ENCODE data around the gene RPN2. TPM values are rescaled to one million over a fixed set of nuclear protein-coding genes. Genes with fewer than 3 reads are reported as not detected.

RPN2 gene
- total RNA-seq, 1 experiment from 2014 or later = 220 TPM

DNA sequence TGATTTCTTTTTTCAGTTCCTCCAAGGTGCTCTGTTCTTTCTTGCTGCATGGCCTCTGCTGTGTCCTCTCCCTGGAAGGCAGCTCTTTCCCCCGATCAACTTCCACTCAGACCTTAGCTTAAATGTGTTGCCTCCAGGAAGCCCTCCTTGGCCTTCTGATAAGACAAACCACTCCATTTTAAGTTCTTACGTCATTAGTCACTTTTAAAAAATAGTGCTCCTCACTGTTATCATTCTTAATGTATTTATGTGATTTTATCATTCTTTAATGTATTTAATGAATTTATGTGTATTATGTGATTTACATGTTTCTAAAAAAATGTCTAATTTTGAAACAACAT is 98.1 kb downstream of the RPN2 start:
- Histone ChIP-seq H3K9ac (ENCODE audit: low read length) (no peak overlapping the region), H3K27ac (ENCODE audit: low read depth, low read length) (no peak overlapping the region), H2AFZ (ENCODE audit: low read depth, low read length, poor library complexity, severe bottlenecking) (peak overlapping the region; percentile 9), H3K9me3 (ENCODE audit: control insufficient read depth in 1 of 2, insufficient read depth in 1 of 2, low read depth in 1 of 2, low read length in 2 of 2) (no peaks in the 10 kb centered on the region), H3K4me2 (ENCODE audit: low read length) (no peak overlapping the region), H3K36me3 (ENCODE audit: control insufficient read depth in 1 of 2, insufficient read depth in 2 of 2, low read length in 2 of 2) (no peaks in the 10 kb centered on the region), H3K4me3 (replicated peaks in 1 of 2; ENCODE audit: low read depth in 1 of 2, low read length in 2 of 2) (no peak overlapping the region), H3K27me3 (ENCODE audit: insufficient read depth, low read length) (no peaks in the 10 kb centered on the region), H4K20me1 (ENCODE audit: insufficient read depth) (no peaks in the 10 kb centered on the region), H3K4me1 (ENCODE audit: control insufficient read depth in 1 of 2, insufficient read depth in 2 of 2, low read length in 2 of 2) (no peaks in the 10 kb centered on the region), H3K79me2 (ENCODE audit: insufficient read depth, low read length) (no peaks in the 10 kb centered on the region), H3K9me2 (ENCODE audit: insufficient read depth) (no peaks in the 10 kb centered on the region)
- POLR2A ChIA-PET = no interaction called here
- RAD21 ChIA-PET (ENCODE audit: low non-redundant PET in 1 of 2, low total read pairs in 2 of 2, uncharacterized antibody in 2 of 2, unreplicated experiment in 2 of 2) = no interaction called here
- BruUV-seq (replicated peaks) = no TSS peak
- CTCF ChIA-PET = interaction anchor here (1.3 to 1.4 kb wide), 5 partner anchors 10 to 258 kb away, joined by 4 to 8 read pairs (median 5); no protein-coding TSS in a partner anchor
- intact Hi-C loops (cut with micrococcal nuclease) = no loop called here
- ATAC-seq (no peak), DNase-seq (ENCODE audit: low read depth, low spot score) (no peak)
- TF ChIP-seq POLR2A (IDR thresholded peaks at IDR 0.05; ENCODE audit: borderline replicate concordance, extremely low read depth, insufficient read depth, insufficient read length) (no peak), CEBPB (IDR thresholded peaks at IDR 0.05; ENCODE audit: low read depth) (no peak), SP1 (IDR thresholded peaks at IDR 0.05; ENCODE audit: low read depth) (no peak), FOSL1 (IDR thresholded peaks at IDR 0.05; ENCODE audit: low read depth) (no peak), JUND (IDR thresholded peaks at IDR 0.05) (no peak)

DNA sequence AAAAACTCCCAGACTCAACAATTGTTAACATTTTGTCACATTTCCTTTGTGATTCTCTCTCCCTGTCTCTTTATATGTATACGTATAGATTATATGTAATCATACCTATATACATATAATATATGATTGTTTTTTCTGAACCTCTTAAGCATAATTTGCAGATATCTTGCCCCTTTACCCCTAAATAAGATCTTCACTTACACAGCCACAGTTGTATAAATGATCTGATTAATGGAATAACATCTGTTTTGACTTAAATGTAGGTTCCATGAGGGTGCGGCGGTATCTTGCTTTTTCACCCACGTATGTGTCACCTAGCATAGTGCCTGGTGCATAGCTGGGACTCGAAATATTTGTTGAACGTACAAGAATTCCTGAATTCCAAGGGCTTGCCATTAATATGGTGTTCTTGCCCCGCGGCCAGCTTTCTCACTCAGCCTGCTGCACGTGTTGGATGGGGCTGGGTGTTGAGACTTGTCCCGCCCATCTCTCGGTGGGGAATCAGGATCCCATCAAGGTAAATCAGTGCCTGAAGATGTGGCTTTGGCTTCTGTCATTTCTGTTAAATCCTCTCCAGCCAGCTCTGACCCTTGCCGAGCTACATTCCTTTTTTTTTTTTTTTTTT is 99.9 kb downstream of the RPN2 start:
- ChIA-PET RAD21 (ENCODE audit: low non-redundant PET in 1 of 2, low total read pairs in 2 of 2, uncharacterized antibody in 2 of 2, unreplicated experiment in 2 of 2) (no interaction called here), CTCF (interaction anchor here (1.6 kb wide), 1 partner anchor 9 kb away, joined by 5 read pairs; no protein-coding TSS in a partner anchor), POLR2A (no interaction called here)
- Histone ChIP-seq H3K4me2 (ENCODE audit: low read length) (no peak overlapping the region), H3K9me3 (ENCODE audit: control insufficient read depth in 1 of 2, insufficient read depth in 1 of 2, low read depth in 1 of 2, low read length in 2 of 2) (no peaks in the 10 kb centered on the region), H2AFZ (ENCODE audit: low read depth, low read length, poor library complexity, severe bottlenecking) (no peak overlapping the region), H3K27me3 (ENCODE audit: insufficient read depth, low read length) (no peaks in the 10 kb centered on the region), H3K27ac (ENCODE audit: low read depth, low read length) (no peak overlapping the region), H3K9me2 (ENCODE audit: insufficient read depth) (no peaks in the 10 kb centered on the region), H3K36me3 (ENCODE audit: control insufficient read depth in 1 of 2, insufficient read depth in 2 of 2, low read length in 2 of 2) (no peaks in the 10 kb centered on the region), H3K4me3 (replicated peaks in 1 of 2; ENCODE audit: low read depth in 1 of 2, low read length in 2 of 2) (no peak overlapping the region), H3K4me1 (ENCODE audit: control insufficient read depth in 1 of 2, insufficient read depth in 2 of 2, low read length in 2 of 2) (peaks cover 0 to 5% of the 10 kb centered on the region in 2 experiments; a peak in 1 of 4 replicates), H3K79me2 (ENCODE audit: insufficient read depth, low read length) (no peaks in the 10 kb centered on the region), H4K20me1 (ENCODE audit: insufficient read depth) (no peaks in the 10 kb centered on the region), H3K9ac (ENCODE audit: low read length) (no peak overlapping the region)
- BruUV-seq (replicated peaks) = no TSS peak
- DNase-seq (ENCODE audit: low read depth, low spot score) (no peak), ATAC-seq (no peak)
- intact Hi-C loops (cut with micrococcal nuclease) = no loop called here
- TF ChIP-seq FOSL1 (IDR thresholded peaks at IDR 0.05; ENCODE audit: low read depth) = no peak
- TF ChIP-seq SRF (IDR thresholded peaks at IDR 0.05; ENCODE audit: low read depth) = no peak
- TF ChIP-seq EZH2phosphoT487 (IDR thresholded peaks at IDR 0.05; ENCODE audit: borderline replicate concordance) = no peak

All from HCT116 (cell line).